Endodermal cell (in vitro differentiated cells): Measurements from ENCODE around the gene PDE8A. TPM values are rescaled to one million over a fixed set of nuclear protein-coding genes. Genes with fewer than 3 reads are reported as not detected.
A peak's percentile ranks its signal among the peaks of the same experiment; 100 is the strongest.

ENCODE experiments used
- DNase-seq: peaks from one replicate; pipeline ENCODE4 v3.0.0-alpha.2; 2017
- H3K27ac ChIP-seq: 2 replicates; pipeline ENCODE4 v1.5.1; 2013; ENCODE audit warnings: mild to moderate bottlenecking, low read depth, low read length, moderate library complexity
- H3K27me3 ChIP-seq: 2 replicates; pipeline ENCODE4 v1.6.1; 2013; ENCODE audit warnings: mild to moderate bottlenecking, low read length, moderate library complexity; ENCODE audit not compliant: insufficient read depth, control insufficient read depth, poor library complexity, severe bottlenecking
- H3K36me3 ChIP-seq: 2 replicates; pipeline ENCODE4 v1.7.0; 2013; ENCODE audit warnings: mild to moderate bottlenecking, low read length, moderate library complexity; ENCODE audit not compliant: control insufficient read depth, insufficient read depth
- H3K4me1 ChIP-seq: one replicate; pipeline ENCODE4 v1.7.0; 2013; ENCODE audit warnings: low read length; ENCODE audit not compliant: control insufficient read depth, insufficient read depth
- H3K4me3 ChIP-seq: 2 replicates; pipeline ENCODE4 v1.5.1; 2013; ENCODE audit warnings: mild to moderate bottlenecking, low read length, moderate library complexity
- H3K9ac ChIP-seq: 2 replicates; pipeline ENCODE4 v1.6.1; 2013; ENCODE audit warnings: mild to moderate bottlenecking, low read length, moderate library complexity; ENCODE audit not compliant: poor library complexity, severe bottlenecking; ENCODE audit errors: extremely low read depth
- H3K9me3 ChIP-seq: 2 replicates; pipeline ENCODE4 v1.6.1; 2013; ENCODE audit warnings: mild to moderate bottlenecking, low read length, moderate library complexity; ENCODE audit not compliant: control insufficient read depth
- H3K27ac Mint-ChIP-seq: 2 replicates; pipeline ENCODE4 v1.8.0; 2020; ENCODE audit warnings: mixed read lengths
- H3K27me3 Mint-ChIP-seq: 2 replicates; pipeline ENCODE4 v1.8.0; 2021; ENCODE audit warnings: mild to moderate bottlenecking, mixed read lengths; ENCODE audit not compliant: insufficient read depth
- H3K36me3 Mint-ChIP-seq: 2 replicates; pipeline ENCODE4 v1.8.0; 2020; ENCODE audit warnings: low read depth, mixed read lengths
- H3K4me1 Mint-ChIP-seq: 2 replicates; pipeline ENCODE4 v1.8.0; 2020; ENCODE audit warnings: mixed read lengths
- H3K4me3 Mint-ChIP-seq: 2 replicates; pipeline ENCODE4 v1.8.0; 2020; ENCODE audit warnings: mild to moderate bottlenecking, moderate library complexity, mixed read lengths
- H3K9me3 Mint-ChIP-seq: 2 replicates; pipeline ENCODE4 v1.8.0; 2020; ENCODE audit warnings: mild to moderate bottlenecking, mixed read lengths
- WGBS, 2 experiments: methylation state at CpG; one replicate each; pipeline versions ENCODE4 v1.1.5 to v1.1.7; 2013; ENCODE audit warnings: missing lambda C conversion rate in 2 of 2, mixed read lengths in 1 of 2; ENCODE audit not compliant: insufficient coverage in 1 of 2, insufficient read length in 1 of 2; 5-methylcytosine and 5-hydroxymethylcytosine counted together
- total RNA-seq, 2 donors: library from RNA; stranded (reverse); fragmentation: NEBNext Ultra II Directional in 1 of 2; extraction: Animal tissue kit (Norgen Biotek cat#: 25700) in 1 of 2; gene quantifications; 2 replicates in 1 of 2; 3 replicates in 1 of 2; pipeline ENCODE4 v1.2.1, GENCODE V29; 2021
- TF ChIP-seq, protein P1 (sequence below): fragments of 200-600 bp; sonication (generic); conservative IDR thresholded peaks from 2 replicates; pipeline ENCODE4 v1.5.0; 2021; ENCODE audit warnings: antibody characterized with exemption, mild to moderate bottlenecking

The PDE8A gene
- total RNA-seq, 2 donors from 2014 or later: 14.8 to 15.2 TPM

DNA sequence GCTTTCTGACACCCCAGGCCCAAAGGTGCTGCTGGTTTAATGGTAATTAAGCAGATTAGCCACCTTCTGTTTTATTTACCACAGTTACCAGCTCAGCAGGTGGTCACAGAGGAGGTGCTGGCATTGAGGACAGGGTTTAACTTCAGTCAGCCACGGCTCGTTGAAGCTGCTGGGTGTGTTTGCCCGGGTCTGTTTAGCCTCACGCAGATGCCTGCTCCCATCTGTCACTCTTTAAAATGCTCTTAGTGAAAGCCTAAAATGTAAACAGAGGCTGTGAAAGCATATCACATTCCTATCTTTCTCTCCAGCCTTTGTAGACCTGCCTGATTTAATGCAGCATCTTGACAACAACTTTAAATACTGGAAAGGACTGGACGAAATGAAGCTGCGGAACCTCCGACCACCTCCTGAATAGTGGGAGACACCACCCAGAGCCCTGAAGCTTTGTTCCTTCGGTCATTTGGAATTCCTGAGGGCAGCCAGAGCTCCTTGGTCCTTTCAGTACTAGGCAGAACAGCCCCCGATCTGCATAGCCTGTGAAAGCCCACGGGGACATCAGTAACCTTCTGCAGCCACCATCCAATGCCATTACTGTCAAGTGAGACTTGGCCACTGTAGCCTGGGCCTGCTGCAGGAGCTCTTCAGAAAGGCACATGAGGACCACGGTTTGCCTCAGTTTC is 156.0 kb downstream of the PDE8A start:
- peak overlapping the region; percentile 75 for H3K27ac Mint-ChIP-seq
- peak; percentile 85 for DNase-seq
- peaks cover 15% of the 10 kb centered on the region for H3K4me1 ChIP-seq
- H3K9me3 Mint-ChIP-seq: no peaks in the 10 kb centered on the region
- H3K4me3 ChIP-seq: no peak overlapping the region
- TF ChIP-seq, protein P1, sequence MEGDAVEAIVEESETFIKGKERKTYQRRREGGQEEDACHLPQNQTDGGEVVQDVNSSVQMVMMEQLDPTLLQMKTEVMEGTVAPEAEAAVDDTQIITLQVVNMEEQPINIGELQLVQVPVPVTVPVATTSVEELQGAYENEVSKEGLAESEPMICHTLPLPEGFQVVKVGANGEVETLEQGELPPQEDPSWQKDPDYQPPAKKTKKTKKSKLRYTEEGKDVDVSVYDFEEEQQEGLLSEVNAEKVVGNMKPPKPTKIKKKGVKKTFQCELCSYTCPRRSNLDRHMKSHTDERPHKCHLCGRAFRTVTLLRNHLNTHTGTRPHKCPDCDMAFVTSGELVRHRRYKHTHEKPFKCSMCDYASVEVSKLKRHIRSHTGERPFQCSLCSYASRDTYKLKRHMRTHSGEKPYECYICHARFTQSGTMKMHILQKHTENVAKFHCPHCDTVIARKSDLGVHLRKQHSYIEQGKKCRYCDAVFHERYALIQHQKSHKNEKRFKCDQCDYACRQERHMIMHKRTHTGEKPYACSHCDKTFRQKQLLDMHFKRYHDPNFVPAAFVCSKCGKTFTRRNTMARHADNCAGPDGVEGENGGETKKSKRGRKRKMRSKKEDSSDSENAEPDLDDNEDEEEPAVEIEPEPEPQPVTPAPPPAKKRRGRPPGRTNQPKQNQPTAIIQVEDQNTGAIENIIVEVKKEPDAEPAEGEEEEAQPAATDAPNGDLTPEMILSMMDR: no peak
- H3K36me3 Mint-ChIP-seq: peaks cover 21% of the 10 kb centered on the region
- peak overlapping the region; percentile 30 for H3K27ac ChIP-seq
- peaks cover 27% of the 10 kb centered on the region for H3K4me1 Mint-ChIP-seq
- H3K4me3 Mint-ChIP-seq: no peak overlapping the region
- H3K36me3 ChIP-seq: no peaks in the 10 kb centered on the region
- H3K9ac ChIP-seq: no peak overlapping the region
- H3K9me3 ChIP-seq: no peaks in the 10 kb centered on the region
- H3K27me3 ChIP-seq: peaks cover 49% of the 10 kb centered on the region
- peaks cover 68% of the 10 kb centered on the region for H3K27me3 Mint-ChIP-seq
- WGBS, 2 experiments: 61 to 63% methylated on average over 8 to 11 of the region's 11 CpGs

DNA sequence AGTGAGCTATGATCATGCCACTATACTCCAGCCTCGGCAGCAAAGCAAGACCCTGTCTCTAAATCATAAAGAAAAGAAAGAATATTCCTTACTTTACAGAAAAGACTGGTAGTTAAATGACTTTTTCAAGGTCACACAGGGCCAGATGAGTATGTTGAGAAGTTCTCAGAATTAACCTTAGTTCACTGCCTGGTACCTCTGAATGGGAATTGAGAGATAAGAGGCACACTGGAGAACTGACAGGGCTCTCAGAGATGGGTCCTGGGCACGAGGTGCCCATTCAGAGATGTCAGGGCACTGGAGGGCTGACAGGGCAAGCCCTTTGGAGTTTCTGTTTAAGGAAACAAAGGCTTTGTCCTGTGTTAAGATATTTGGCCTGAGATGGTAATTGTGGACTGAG is 157.7 kb downstream of the PDE8A start:
- H3K27ac ChIP-seq: no peak overlapping the region
- Mint-ChIP-seq H3K4me3 (no peak overlapping the region), H3K27me3 (peaks cover 53% of the 10 kb centered on the region), H3K36me3 (peaks cover 19% of the 10 kb centered on the region), H3K9me3 (peaks cover under 1% of the 10 kb centered on the region), H3K27ac (no peak overlapping the region), H3K4me1 (peaks cover 27% of the 10 kb centered on the region)
- H3K9me3 ChIP-seq: no peaks in the 10 kb centered on the region
- H3K9ac ChIP-seq: no peak overlapping the region
- WGBS, 2 experiments: 93 to 100% methylated on average over 1 of the region's 2 CpGs
- TF ChIP-seq, protein P1: no peak
- peaks cover 34% of the 10 kb centered on the region for H3K27me3 ChIP-seq
- H3K36me3 ChIP-seq: no peaks in the 10 kb centered on the region
- no peak overlapping the region for H3K4me3 ChIP-seq
- no peak for DNase-seq
- H3K4me1 ChIP-seq: peaks cover 15% of the 10 kb centered on the region

DNA sequence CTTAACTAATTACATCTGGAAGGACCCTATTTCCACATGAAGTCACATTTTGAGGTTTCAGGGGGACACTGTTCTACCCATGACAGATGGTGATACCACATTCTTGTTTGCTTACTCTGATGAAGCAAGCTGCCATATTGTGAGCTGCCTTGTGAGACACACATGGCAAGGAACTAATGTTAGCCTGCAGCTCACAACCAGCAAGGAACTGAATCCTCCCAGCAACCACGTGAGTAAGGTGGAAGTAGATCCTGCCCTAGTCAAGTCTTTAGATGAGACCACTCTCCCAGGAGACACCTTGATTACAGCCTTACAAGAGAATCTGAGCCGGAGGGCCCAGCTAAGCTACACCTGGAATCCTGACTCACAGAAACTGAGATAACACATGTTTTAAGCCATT is 160.1 kb downstream of the PDE8A start:
- Mint-ChIP-seq H3K4me3 (no peak overlapping the region), H3K36me3 (peaks cover 8% of the 10 kb centered on the region), H3K4me1 (peaks cover 16% of the 10 kb centered on the region), H3K27ac (no peak overlapping the region), H3K27me3 (peaks cover 40% of the 10 kb centered on the region), H3K9me3 (peaks cover 2% of the 10 kb centered on the region)
- Histone ChIP-seq H3K9ac (no peak overlapping the region), H3K9me3 (no peaks in the 10 kb centered on the region), H3K4me3 (no peak overlapping the region), H3K27ac (no peak overlapping the region), H3K27me3 (peaks cover 11% of the 10 kb centered on the region), H3K4me1 (peaks cover 15% of the 10 kb centered on the region), H3K36me3 (no peaks in the 10 kb centered on the region)
- 91 to 100% methylated on average over 1 to 2 of the region's 2 CpGs for WGBS, 2 experiments
- TF ChIP-seq, protein P1: no peak
- no peak for DNase-seq
